ENCODE measurements around the gene ESPN. TPM values are rescaled to one million over a fixed set of nuclear protein-coding genes. Genes with fewer than 3 reads are reported as not detected.
"Not testable (repeated sequence)": the region's sequence is repeated elsewhere in the genome, so short reads cannot be mapped to it uniquely, and the experiment has no call there.

ESPN gene
- total RNA-seq, 1 donor from 2014 or later = 25.7 TPM

GRCh38 chr1:6435129-6435528 lies 10.6 kb downstream of the ESPN start:
- Mint-ChIP-seq H3K4me3 (ENCODE audit: unreplicated experiment) (no peak overlapping the region), H3K36me3 (ENCODE audit: unreplicated experiment) (no peaks in the 10 kb centered on the region), H3K27me3 (ENCODE audit: unreplicated experiment) (peaks cover 9% of the 10 kb centered on the region), H3K9me3 (ENCODE audit: unreplicated experiment) (peaks cover 1% of the 10 kb centered on the region), H3K4me1 (ENCODE audit: low read depth, unreplicated experiment) (peaks cover 35% of the 10 kb centered on the region), H3K27ac (ENCODE audit: unreplicated experiment) (peak overlapping the region; percentile 66)
- no peak for TF ChIP-seq CTCF (IDR thresholded peaks at IDR 0.05; ENCODE audit: partially characterized antibody, unreplicated experiment)
- no peak for DNase-seq

GRCh38 chr1:6435547-6435946 lies 11.0 kb downstream of the ESPN start:
- no peak overlapping the region for H3K27ac Mint-ChIP-seq (ENCODE audit: unreplicated experiment)
- no peaks in the 10 kb centered on the region for H3K36me3 Mint-ChIP-seq (ENCODE audit: unreplicated experiment)
- TF ChIP-seq CTCF (IDR thresholded peaks at IDR 0.05; ENCODE audit: partially characterized antibody, unreplicated experiment) = no peak
- peaks cover 1% of the 10 kb centered on the region for H3K9me3 Mint-ChIP-seq (ENCODE audit: unreplicated experiment)
- no peak overlapping the region for H3K4me3 Mint-ChIP-seq (ENCODE audit: unreplicated experiment)
- H3K4me1 Mint-ChIP-seq (ENCODE audit: low read depth, unreplicated experiment) = peaks cover 32% of the 10 kb centered on the region
- H3K27me3 Mint-ChIP-seq (ENCODE audit: unreplicated experiment) = peaks cover 8% of the 10 kb centered on the region
- no peak for DNase-seq

GRCh38 chr1:6436277-6436676 lies 11.7 kb downstream of the ESPN start:
- not testable (repeated sequence) for H3K36me3 Mint-ChIP-seq (ENCODE audit: unreplicated experiment); H3K4me3 Mint-ChIP-seq (ENCODE audit: unreplicated experiment); DNase-seq; H3K9me3 Mint-ChIP-seq (ENCODE audit: unreplicated experiment); H3K27ac Mint-ChIP-seq (ENCODE audit: unreplicated experiment); H3K27me3 Mint-ChIP-seq (ENCODE audit: unreplicated experiment)
- H3K4me1 Mint-ChIP-seq (ENCODE audit: low read depth, unreplicated experiment) = peaks cover 30% of the 10 kb centered on the region

- H3K27ac Mint-ChIP-seq (ENCODE audit: unreplicated experiment); H3K27me3 Mint-ChIP-seq (ENCODE audit: unreplicated experiment); H3K9me3 Mint-ChIP-seq (ENCODE audit: unreplicated experiment); H3K4me3 Mint-ChIP-seq (ENCODE audit: unreplicated experiment); H3K36me3 Mint-ChIP-seq (ENCODE audit: unreplicated experiment); DNase-seq: not testable (repeated sequence)
- peaks cover 30% of the 10 kb centered on the region for H3K4me1 Mint-ChIP-seq (ENCODE audit: low read depth, unreplicated experiment)
Measured at GRCh38 chr1:6437012-6437700, 12.6 kb downstream of the ESPN start.

GRCh38 chr1:6438047-6438525 lies 13.5 kb downstream of the ESPN start:
- Mint-ChIP-seq H3K27ac (ENCODE audit: unreplicated experiment) (peak overlapping the region; percentile 66), H3K4me1 (ENCODE audit: low read depth, unreplicated experiment) (peaks cover 30% of the 10 kb centered on the region), H3K36me3 (ENCODE audit: unreplicated experiment) (no peaks in the 10 kb centered on the region), H3K9me3 (ENCODE audit: unreplicated experiment) (peaks cover 1% of the 10 kb centered on the region), H3K27me3 (ENCODE audit: unreplicated experiment) (peaks cover 6% of the 10 kb centered on the region), H3K4me3 (ENCODE audit: unreplicated experiment) (peak overlapping the region; percentile 34)
- peak; percentile 96 for TF ChIP-seq CTCF (IDR thresholded peaks at IDR 0.05; ENCODE audit: partially characterized antibody, unreplicated experiment)
- peak; percentile 83 for DNase-seq

Data from glutamatergic neuron (in vitro differentiated cells).